A172 (cell line): ENCODE data around the gene AKR7A3. TPM values are rescaled to one million over a fixed set of nuclear protein-coding genes. Genes with fewer than 3 reads are reported as not detected.
"Not testable (repeated sequence)": the region's sequence is repeated elsewhere in the genome, so short reads cannot be mapped to it uniquely, and the experiment has no call there.

Experiments used
- DNase-seq: peaks from one replicate; pipeline ENCODE4 v3.0.0-alpha.2; 2015; ENCODE audit warnings: low spot score
- total RNA-seq: library from RNA; depleted of rRNA; stranded (reverse); fragments of >200 nt; shearing (Covaris generic); gene quantifications from 2 replicates; pipeline ENCODE4 v1.2.3, GENCODE V29; 2014

AKR7A3 gene
- total RNA-seq, 1 experiment from 2014 or later: not detected

DNA sequence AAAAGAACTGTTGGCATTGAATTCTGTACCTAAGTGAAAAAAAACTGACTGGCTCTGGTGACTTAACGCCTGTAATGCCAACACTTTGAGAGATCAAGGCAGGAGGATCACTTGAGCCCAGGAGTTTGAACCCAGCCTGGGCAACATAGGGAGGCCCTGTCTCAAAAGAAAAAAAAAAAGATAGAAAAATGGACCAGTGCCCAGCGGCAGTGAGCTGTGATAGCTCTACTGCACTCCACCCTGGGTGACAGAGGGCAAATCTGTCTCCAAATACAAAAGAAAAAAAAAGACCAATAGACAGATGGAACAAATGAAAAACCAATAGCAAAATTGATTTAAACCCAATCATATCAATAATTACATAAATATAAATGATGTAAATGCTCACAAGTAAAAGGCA lies 674 bp upstream of the AKR7A3 start:
- no peak for DNase-seq

DNA sequence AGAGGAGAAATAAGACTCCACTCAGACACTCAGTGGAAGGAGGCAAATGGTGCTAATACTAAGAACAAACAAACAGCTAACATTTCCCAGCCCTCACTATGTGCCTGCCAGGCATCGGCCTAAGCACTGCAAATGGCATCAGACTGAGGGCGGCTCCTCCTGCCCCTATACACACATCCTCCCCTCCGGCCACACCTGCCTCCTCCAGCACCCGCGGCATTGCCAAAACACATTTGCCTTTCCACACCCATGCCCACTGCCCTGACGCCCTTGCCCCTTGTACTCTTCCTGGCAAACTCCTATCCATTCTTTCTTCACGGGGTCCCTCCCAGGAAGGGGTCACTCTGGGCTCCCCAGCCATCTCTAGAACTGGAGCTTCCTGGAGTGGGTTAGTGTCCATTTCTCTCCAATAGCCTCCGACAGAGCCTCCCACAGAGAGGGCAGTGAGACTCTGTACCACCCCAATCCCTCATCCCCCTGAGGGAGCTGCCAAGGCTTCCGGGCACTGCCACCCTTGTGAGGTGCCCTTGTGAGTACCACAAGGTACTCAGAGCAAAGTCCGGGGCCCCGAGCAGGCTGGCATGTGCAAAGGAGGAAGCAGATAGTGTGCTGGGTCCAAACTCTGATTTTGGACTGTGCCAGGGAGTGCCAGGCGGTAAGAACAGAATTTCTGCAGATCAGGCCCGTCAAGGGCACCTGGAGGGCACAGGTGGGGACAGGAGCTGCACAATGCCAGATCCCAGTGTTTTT lies 959 bp downstream of the AKR7A3 start:
- no peak for DNase-seq

- DNase-seq: not testable (repeated sequence)
Measured at GRCh38 chr1:19285807-19286206, 2.8 kb downstream of the AKR7A3 start.

- DNase-seq: not testable (repeated sequence)
Measured at GRCh38 chr1:19285366-19285765, 3.2 kb downstream of the AKR7A3 start.

GRCh38 chr1:19284881-19285280 lies 3.7 kb downstream of the AKR7A3 start:
- DNase-seq: no peak

DNA sequence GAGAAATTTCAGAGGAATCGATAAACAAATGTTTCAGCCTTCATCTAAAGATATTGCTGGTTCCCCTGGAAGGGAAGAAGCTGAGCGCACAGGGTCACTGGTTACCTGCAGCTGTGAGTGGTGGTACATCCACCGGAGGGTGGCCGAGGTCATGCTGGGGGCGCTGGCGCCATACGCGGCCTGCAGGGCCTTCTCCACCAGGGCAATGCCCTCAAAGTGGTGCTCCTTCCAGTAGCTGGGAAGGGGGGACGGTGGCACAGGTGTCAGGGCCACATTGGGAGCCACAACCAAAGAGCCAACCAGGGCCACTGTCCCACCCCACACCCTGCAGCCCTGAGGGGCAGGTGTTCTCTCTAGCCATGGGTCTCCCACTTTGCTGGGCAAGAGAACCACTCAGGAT lies 4.7 kb downstream of the AKR7A3 start:
- no peak for DNase-seq

DNA sequence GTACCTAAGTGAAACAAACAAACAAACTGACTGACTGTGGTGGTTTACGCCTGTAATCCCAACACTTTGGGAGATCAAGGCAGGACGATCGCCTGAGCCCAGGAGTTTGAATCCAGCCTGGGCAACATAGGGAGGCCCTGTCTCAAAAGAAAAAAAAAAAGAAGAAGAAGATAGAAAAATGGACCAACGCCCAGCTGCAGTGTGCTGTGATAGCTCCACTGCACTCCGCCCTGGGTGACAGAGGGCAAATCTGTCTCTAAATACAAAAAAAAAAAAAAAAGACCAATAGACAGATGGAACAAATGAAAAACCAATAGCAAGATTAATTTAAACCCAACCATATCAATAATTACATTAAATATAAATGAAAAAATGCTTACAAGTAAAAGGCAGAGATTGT lies 13.9 kb downstream of the AKR7A3 start:
- no peak for DNase-seq

GRCh38 chr1:19273844-19274531 lies 14.6 kb downstream of the AKR7A3 start:
- DNase-seq: not testable (repeated sequence)

DNA sequence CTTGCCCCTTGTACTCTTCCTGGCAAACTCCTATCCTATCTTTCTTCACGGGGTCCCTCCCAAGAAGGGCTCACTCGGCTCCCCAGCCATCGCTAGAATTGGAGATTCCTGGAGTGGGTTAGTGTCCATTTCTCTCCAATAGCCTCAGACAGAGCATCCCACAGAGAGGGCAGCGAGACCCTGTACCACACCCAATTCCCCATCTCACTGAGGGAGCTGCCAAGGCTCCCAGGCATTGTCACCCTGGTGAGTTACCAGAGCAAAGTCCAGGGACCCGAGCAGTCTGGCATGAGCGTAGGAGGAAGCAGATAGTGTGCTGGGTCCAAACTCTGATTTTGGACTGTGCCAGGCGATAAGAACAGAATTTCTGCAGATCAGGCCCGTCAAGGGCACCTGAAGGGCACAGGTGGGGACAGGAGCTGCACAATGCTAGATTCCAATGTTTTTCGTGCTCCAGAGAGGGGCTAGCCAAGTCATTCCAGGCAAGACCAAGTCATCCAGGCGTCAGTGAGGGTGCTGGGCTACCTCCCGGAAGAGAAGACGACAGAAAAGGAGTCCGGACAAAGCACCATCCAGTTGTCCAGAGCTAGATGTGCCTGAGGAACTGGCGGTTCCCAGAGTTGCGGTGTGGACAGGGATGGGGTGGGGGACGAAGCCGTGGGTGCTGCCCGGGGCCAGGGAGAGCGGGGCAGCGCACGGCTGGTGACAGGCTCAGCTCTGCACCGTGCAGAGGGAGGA lies 15.3 kb downstream of the AKR7A3 start:
- no peak for DNase-seq

DNA sequence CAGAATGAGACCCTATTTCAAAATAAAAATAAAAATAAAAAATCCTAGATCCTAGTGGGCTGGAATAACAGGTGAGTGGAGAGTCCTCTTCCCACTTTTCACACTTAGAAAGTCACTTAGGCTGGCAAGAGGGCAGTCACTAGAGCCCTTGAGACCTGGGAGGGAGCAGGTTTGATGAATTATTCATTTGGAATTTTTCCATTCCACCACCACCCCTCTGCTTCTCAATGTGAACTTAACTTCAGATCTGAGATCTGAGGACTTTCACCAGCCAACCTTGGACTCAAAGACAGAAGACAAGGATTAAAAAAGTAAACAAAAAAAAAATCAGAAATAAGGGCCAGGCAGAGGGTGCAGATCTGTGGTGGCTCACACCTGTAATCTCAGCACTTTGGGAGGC lies 16.5 kb downstream of the AKR7A3 start:
- DNase-seq: no peak

DNA sequence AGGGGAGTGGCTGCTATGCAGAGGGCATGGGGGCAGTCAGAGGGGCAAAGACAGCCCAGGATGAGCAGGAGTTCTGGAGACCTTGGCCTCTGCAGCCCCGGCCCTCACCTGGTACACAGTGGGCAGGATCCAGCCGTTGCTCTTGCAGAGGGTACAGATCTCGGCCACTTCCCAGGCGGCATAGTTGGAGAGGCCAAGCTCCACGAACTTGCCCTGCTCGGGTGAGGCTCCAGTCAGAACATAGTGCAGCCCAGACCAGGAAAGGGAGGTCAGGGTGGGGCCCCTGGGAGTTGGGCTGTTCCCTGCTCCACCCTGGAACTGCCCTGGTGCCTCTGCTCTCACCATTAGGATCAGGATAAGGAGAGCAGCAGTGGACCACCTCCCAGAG lies 18.2 kb downstream of the AKR7A3 start:
- DNase-seq: not testable (repeated sequence)

DNA sequence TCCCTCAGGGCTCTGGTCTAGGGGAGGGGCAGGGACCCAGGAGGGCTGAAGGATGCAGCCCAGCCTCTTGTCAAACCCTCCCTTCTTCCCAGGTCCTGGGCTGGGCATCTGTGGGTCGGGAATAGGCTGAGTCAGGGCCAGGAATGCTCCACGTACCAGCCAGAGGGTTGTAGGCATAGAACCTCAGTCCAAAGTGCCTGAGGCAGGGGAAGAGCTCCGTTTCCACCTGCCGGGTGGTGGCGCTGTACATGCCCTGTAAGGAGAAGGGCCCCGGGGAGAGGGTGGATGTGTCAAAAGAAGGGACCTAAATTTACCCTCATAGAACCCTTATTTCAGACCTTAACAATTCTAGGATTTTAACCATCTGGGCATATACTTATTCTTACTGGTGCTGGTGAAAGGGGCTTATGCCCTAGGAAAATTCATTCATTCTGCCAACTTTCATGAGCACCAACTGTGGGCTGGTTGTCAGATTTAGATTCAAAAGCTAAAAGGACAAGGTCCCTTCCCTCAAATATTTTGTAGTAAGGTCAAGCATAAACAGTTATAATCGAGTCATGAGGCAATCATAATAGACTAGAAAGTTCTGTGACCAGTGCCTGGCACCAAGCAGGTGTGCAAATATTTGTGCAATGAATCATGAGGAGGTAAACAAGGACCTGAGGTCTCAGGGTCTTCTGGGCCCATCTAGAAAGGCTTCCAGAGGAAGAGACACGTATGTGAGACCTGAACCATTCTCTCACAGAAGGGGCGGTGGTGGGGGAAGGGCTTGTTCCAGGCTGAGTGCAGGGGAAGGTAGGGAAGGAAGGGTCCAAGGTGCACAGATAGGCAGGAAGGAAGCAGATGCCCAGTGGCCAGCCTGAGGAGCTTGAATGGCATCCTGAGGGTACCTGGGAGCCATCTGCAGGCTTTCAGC lies 18.9 kb downstream of the AKR7A3 start:
- DNase-seq: not testable (repeated sequence)

GRCh38 chr1:19268445-19268844 lies 20.1 kb downstream of the AKR7A3 start:
- no peak for DNase-seq

- DNase-seq: no peak
Measured at GRCh38 chr1:19262744-19263143, 25.8 kb downstream of the AKR7A3 start.

GRCh38 chr1:19262047-19262446 lies 26.5 kb downstream of the AKR7A3 start:
- no peak for DNase-seq

- DNase-seq: peak; percentile 2
Measured at GRCh38 chr1:19260211-19261138, 28.1 kb downstream of the AKR7A3 start.

- no peak for DNase-seq
Measured at GRCh38 chr1:19258353-19258752, 30.2 kb downstream of the AKR7A3 start.

- peak; percentile 1 for DNase-seq
Measured at GRCh38 chr1:19257178-19257914, 31.2 kb downstream of the AKR7A3 start.

GRCh38 chr1:19256301-19256700 lies 32.3 kb downstream of the AKR7A3 start:
- not testable (repeated sequence) for DNase-seq

DNA sequence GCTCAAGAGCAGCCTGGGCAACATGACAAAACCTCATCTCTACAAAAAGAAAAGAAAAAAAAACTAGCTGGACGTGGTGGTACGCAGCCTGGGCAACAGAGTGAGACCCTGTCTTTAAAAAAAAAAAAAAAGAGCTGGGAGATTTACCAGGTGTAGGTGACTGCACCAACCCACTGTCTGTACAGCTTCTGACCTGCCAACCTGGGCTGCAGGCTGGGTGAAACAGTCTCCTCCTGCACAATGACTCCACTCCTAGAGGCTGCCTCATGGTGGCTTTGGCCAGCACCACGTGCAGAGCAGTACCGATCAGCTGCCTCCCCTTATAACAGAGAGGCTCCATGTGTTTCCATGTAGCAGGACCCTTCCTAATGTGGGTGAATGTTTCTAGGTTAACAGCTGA lies 33.3 kb downstream of the AKR7A3 start:
- DNase-seq: no peak
